ENCODE measurements around the gene NNT. TPM values are rescaled to one million over a fixed set of nuclear protein-coding genes. Genes with fewer than 3 reads are reported as not detected.
"Not testable (repeated sequence)": the region's sequence is repeated elsewhere in the genome, so short reads cannot be mapped to it uniquely, and the experiment has no call there.

Gene NNT
- total RNA-seq, 1 donor from 2014 or later = 84.6 TPM

DNA sequence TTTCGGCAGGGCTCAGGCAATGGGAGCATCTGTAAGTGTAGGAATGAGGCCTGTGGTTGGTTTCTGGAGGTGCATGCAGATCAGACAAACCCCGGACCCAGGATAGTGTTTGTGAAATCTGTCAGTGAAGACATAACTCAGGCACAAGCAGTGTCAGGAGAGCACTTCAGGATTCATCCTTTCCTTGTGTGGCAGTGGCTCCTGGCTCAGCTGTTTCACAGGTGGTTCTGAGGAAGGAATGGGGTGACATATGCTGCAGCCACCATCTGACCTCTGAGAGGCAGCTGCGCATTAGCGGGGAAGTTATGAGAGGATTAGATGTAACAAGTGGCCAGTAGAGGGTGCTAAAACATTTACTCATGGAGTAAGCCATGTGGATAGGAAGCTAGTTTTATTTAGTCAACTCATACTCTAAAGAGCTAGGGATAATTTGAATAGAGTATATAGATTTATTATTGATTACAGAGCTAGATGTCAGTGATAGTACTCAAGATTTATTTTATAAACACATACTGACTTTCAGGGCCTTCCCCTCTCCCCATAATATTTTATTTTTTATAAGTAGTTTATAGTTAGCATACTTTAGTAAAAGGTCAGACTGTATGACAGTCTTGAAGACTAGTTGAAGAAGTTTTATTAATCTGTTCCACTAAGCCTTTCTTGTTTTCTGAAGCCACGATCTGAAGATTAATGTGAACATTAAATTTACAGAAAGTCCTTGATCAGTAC is 28.4 kb downstream of the NNT start:
- DNase-seq = peak; percentile 87

DNA sequence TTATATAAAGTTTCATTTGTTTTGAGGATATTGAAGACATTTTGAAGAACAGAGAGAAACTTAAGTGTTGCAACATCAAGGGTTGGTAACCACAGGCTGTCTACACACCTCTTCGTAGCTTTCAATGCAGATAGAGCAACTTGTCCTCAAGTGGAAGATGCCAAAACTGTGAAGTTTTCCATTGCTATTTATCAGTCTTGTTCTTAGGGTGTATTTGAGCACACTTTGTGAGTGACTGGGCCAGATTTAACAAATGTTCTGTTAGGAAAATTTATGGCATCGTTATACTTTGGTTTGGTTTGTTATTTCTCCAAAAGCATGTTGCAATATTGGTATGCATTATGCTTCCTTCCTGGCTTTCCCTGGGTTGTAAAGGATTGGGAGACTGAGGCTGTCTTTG is 31.6 kb downstream of the NNT start:
- no peak for DNase-seq

DNA sequence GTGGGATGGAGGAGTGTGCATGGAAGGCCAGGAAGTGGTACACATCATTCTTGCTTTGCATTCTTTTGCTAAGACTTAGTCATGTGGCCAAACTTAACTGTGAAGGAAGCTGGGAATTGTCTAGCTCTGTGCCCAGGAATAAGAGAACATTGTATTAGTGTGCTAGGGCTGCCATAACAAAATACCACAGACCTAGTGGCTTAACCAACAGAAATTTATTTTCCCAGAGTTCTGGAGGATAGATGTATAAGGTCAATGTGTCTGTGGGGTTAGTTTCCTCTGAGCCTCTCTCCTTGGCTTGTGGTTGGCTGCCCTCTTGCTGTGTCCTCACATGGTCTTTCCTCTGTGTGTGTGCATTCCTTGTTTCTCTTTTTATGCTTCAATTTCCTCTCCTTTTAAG is 32.4 kb downstream of the NNT start:
- DNase-seq = no peak

DNA sequence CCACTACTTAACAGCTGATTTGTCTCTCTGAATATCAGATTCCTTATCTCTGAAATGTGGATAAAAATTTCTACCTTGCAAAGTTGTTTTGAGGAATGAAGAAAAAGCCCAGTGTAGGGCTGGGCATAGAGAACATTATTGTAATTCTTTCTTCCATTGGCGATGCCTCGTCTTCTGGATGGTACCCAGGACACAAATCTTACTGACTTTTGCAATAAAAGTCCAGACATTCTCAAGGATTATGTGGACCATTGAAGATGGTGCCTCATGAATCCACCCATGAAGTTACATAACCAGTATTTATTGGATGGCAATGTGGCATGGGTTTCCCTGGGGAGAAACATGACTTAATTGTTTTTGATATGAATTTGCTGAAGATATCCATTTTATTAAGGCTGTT is 33.1 kb downstream of the NNT start:
- no peak for DNase-seq

DNA sequence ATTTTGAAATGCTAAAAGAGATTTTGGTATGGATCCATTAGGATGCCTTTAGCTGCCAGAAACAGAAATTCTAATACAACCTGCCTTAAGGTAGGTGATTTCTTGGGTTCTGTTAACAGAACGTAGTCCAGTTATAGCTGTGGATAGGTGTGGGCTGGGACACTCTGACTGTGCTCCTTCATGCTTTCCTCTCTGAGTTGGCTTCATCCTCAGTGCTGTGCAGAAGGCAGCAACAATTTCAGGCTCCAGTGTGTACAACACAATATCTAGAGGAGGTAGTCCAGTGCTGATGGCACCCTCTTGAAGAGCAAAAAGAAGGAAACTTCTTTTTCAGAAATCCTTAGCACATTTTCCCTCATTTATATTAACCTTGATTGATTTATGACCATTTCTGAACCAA is 34.4 kb downstream of the NNT start:
- no peak for DNase-seq

DNA sequence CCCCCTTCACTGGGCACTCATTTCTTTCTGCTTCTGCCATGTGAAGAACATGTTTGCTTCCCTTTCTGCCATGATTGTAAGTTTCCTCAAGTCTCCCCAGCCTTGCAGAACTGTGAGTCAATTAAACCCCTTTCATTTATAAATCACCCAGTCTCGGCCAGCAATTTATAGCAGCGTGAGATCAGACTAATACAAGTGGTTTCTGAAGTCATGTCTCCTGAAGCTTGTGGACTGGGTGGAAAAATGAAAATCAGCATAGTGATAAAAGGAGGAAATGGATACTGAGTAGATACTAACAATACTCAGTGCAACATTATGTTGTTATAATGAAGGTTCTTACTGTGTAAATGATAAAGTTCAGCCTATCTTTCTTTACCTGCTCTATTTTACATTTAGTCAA is 35.1 kb downstream of the NNT start:
- DNase-seq = no peak

DNA sequence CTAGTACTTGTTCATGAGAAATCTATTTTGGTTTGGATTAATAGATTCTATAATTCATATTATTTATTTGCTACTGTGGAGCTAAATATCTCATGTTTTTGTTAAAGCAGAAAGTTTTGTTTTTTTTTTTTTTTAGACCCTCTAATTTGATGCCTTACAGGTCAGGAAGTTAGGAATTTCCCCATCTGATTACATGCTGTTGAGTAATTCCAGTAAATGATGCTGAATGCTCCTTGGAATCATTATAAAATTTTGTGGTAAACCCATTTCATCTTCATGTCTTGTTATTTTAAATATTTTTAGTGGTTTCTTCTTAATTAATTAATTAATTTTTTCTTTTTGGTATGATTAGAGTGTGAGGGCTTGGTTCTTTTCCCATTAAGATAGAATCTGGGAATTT is 35.6 kb downstream of the NNT start:
- no peak for DNase-seq

DNA sequence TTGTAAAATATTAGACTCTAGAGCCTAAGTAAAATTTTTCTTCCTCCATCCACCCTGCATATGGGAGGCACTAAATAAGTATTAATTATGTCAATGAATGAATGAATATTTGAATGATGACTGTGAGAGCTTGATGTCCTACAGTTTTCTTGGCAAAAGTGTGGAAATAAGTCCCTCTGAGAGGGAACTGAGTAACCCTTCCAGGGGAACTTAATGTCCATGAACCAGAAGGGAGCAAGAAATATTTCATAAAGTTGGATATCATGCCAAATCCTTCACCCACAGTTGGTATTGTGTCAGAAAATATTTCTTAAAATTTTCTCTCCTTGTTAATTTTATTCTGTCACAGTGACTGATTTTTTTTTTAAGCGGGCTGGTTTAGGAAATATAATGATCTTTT is 36.6 kb downstream of the NNT start:
- DNase-seq = no peak

DNA sequence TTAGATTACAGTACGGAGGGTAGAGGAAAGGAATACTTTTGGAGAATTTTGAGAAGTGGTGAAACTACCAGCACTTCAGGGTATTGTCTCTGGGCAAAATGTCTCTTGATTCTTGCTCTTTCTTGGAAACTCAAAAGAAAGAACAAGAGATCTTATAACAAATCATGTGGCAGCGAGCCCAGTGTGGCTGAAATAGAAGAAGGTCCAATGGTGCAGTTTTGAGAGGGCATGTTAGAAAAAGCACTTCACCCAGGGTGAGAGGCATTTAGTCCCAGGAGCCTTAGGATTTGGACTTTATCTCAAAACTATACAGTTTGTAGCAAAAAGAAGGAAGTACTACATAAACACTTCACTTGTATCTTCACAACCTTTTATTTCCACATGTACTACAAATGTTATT is 39.4 kb downstream of the NNT start:
- no peak for DNase-seq

DNA sequence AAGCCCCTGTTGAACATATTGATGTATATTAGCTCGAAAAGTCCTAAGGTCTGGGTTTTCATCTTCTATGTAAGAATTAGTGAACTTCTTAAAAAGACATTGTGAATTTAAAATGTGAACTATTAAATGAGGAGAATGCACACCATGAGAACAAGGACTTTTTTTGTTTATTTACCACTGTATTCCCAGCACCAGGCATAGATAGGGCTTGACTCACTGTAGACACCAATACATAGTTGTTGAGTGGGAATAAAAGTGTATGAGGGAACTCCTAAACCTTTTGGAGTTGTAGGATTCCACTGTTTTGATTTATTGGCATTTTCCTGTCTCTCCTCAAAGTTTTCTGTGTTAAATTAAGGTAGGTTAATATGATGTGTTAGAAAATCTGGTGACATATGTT is 40.3 kb downstream of the NNT start:
- DNase-seq = no peak

DNA sequence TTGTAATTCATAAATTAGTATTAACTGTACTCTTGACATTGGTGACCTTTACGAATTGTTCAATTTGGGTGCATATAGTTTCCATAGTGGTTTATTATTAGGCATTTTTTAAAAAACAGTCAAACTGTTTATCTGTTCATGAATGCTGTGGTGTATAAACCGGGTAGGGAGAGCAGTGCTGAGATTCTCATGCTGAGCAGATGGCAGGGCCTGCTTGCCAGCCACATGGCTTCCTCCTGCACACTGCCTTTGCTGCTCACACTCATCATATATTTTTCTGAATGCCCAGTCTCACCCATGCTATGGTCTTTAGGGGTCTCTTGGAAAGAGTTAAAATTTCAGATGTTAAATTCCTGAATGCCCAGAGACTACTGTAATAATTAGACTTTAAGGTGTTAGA is 40.8 kb downstream of the NNT start:
- no peak for DNase-seq

DNA sequence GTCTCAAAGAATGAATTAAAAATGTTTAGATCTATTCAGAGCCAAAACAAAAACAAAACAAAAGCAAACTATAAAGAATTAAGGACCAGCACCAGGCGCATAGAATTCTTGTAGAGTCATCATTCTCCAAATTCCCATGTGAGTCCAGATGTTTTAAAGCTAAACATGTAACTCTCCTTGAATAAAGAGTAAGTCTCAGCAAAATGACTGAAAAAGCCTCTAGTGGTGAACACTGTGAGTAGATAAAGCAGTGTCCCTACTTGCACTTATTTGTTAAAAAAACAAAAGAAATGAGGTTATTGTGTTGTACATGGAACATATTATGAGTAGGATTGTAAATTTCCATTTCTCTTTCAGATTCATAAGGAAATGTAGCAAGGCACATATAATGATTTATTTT is 44.0 kb downstream of the NNT start:
- DNase-seq = no peak

DNA sequence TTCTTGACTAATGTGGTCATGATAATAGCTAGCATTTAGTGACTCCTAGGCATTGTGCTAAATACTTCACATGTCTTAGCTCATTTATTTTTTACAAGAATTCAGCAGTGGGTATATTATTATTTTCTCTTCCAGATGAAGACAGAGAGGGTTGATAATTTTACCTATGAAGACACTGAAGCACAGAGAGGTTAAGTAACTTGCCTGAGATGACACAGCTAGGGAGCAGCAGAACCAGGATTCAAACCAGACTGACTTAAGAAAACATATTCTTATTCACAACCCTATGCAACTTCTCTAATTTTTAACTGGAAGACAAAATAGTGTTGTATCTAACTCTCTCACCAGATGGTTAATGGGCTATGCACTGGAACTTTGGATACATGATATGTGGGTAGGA is 44.8 kb downstream of the NNT start:
- no peak for DNase-seq

DNA sequence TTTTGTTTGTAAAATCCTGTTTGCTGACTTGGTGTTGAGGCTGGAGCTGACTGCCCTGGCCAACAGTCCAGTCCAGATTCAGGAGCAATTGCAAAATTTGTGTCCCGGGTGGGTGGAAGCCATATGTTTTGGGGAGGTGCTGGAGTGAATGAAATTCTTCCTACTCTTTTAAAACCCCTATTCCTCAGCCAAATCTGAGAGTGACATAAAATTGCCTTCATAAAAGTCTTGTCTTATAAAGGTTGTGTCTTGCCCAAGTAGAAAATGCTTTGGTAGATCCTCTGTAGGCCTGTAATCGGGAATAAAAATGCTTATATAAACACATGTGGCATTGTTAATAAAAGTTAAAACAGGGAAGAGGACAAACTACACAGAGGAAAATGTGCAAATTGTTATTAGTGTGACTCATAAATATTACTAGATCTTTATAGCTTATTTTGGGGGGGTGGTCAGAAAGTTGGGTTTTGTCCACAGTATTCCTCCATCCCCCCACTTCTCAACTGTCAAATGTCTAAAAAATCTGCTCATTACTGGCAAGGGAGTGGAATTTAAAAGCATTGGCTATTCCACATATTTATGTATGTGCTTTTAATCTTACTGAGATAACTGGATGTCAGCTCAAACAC is 45.6 kb downstream of the NNT start:
- no peak for DNase-seq

DNA sequence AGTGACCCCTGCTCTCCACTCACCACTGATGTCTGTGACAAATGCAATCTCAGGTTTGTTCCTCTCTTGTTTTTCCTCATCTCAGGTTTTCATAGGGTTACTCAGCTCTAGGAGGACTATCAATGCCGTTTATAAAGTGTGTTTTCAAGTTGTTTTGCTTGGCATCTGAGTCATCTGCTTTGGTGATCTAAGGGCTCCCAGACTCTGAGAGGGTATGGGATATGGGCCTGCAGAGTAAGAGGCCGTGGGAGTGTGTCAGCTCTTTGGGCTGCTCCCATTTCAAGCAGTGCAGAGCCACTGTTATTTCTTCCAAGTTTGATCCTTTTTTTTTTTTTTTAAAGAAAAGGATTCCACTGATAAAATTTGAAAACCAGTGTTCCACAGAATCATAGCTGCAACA is 46.3 kb downstream of the NNT start:
- no peak for DNase-seq

DNA sequence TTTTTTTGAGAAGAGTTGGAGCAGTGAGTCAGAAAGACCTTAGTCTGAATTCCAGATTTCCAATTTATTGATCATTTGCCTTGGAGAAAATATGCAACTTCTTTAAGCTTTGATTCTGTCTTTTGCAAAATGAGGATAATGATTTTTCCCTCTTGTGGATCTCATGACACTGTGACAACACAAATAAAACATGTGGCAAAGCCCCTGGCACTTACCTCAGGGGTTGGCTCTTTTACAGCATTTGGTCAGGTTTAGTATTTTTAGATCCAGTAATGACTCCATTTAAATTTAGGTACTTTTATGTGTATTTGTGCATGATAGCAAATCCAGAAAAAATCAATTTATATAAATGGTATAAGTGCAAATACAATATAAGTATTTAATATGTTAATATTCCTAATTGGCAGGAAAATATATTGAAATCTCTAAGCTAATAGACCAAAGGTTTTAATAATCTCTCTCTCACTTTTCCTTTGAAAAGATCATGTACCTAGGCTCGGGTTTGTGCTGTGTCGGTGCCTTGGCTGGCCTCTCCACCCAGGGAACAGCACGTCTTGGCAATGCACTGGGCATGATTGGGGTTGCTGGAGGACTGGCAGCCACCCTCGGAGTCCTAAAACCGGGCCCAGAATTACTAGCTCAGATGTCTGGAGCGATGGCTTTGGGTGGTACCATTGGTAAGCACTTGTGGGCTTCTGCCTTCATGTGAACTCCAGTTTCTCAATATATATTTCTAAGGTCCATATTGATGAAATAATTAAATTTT is 49.7 kb downstream of the NNT start:
- no peak for DNase-seq

DNA sequence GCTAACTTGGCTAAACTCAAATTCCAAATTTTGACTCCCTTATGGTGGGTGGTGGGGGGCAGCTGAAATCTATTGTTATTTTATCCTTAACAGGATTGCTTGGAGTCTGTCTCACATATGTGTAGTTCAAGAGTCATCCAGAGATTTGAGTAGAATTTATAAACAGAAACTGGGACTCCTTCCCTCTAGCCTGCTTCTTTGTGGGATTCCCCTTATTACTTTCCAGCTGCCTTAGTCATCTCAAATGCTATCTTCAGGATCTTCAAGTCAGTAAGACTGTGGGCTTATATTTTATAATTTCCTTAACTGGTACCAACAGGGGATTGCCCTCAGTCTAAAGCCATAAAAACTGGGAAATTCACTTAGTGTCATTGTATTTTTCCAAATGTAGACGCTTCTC is 55.5 kb downstream of the NNT start:
- DNase-seq = peak; percentile 15

DNA sequence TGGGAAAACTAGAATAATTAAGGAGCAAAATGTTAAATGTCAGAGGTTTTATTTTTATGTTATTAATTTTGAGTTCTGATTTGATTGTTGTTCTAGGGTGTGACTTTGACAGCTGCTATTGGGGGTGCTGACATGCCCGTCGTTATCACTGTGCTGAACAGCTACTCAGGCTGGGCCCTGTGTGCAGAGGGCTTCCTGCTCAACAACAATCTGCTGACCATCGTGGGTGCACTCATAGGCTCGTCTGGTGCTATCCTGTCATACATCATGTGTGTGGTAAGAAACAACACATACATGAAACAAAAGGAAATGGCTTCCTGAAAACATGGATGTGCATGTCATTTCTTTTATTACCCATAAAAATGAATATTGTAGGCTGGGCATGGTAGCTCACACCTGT is 56.1 kb downstream of the NNT start:
- DNase-seq = no peak

DNA sequence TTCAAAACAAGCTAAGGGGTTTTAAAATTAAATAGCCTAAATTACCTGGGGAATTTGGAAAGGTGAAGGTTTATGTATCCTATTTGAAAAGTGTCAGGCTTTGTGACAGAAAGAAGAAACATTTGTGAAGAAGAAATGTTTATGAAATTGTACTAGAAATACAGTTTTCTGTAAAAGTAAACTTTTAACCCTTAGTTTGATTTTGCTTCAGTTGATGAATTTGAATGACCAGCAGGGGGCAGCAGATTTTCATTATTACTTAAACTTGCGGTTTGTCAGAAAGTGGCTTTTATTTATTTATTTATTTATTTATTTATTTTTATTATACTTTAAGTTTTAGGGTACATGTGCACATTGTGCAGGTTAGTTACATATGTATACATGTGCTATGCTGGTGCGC is 58.1 kb downstream of the NNT start:
- DNase-seq = peak; percentile 53

DNA sequence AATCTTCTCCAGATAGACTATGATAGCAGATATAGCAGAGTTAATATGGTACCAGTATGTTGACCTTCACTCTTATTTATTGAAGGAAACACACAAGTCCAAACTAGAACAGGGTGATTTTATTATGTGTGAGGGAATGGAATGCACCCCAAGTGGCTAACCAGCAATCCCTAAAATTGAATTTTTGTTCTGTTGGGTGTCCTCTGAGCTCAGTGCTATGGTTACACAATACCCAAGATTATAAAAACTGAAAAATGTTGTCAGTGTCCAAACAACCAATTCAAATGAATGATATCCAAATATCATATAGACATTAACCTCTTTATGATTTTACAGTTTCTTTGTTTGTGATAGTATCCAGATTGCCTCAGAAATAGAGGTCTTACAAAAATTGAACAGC is 60.9 kb downstream of the NNT start:
- no peak for DNase-seq

DNA sequence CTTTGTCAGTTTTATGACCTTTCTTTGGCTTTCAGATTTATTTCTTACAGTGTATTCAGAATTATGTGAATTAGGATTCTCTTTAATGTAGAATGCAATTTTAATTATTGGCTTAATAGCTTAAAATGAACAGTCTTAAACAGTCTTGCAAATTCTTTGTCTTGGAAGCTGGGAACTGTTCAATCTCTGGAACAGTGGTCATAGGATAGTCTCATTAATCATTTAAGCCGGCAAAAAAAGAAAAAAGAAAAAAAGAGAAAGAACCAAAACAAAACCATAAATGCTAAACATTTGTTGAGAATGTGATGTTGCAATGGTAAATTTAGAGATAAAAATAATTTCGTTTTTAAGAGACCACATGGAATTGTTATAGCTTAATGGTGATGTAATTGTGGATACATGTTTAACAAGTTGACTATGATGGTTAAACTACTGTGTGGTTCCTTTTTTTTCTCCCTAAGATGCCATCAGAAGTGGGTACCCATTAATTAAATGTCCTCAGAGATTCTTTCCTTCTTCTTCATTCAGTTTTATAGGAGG is 61.6 kb downstream of the NNT start:
- no peak for DNase-seq

DNA sequence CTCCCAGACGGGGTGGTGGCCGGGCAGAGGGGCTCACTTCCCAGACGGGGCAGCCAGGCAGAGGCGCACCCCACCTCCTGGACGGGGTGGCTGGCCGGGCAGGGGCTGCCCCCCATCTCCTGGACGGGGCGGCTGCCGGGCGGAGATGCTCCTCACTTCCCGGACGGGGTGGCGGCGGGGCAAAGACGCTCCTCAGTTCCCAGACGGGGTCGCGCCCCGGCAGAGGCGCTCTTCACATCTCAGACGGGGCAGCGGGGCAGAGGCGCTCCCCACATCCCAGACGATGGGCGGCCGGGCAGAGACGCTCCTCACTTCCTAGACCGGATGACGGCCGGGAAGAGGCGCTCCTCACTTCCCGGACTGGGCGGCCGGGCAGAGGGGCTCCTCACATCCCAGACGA is 62.8 kb downstream of the NNT start:
- DNase-seq = not testable (repeated sequence)

DNA sequence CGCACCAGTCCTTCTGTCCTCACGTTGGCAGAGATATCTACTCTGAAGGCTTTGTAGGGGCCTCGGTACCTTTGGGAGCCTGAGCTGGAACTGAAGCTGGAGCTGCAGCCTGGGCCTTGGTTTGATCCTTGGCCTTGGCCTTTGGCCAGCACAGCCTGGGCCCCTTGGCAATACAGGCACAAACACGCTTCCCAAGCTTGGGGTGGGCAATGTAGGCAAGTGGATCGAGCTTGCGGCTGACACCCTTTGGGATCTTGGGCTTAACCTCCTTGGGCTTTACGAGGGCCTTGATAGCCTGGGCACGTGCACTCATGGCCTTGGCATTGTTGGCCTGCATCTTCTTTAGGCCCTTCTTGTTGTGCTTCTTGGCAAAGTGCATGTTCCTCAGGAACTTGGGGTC is 63.7 kb downstream of the NNT start:
- not testable (repeated sequence) for DNase-seq

DNA sequence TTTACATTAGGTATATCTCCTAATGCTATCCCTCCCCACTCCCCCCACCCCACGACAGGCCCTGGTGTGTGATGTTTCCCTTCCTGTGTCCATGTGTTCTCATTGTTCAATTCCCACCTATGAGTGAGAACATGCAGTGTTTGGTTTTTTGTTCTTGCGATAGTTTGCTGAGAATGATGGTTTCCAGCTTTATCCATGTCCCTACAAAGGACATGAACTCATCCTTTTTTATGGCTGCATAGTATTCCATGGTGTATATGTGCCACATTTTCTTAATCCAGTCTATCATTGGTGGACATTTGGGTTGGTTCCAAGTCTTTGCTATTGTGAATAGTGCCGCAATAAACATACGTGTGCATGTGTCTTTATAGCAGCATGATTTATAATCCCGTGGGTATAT is 64.4 kb downstream of the NNT start:
- not testable (repeated sequence) for DNase-seq
